Measurements from ENCODE around the gene RFLNA.

RFLNA gene

DNA sequence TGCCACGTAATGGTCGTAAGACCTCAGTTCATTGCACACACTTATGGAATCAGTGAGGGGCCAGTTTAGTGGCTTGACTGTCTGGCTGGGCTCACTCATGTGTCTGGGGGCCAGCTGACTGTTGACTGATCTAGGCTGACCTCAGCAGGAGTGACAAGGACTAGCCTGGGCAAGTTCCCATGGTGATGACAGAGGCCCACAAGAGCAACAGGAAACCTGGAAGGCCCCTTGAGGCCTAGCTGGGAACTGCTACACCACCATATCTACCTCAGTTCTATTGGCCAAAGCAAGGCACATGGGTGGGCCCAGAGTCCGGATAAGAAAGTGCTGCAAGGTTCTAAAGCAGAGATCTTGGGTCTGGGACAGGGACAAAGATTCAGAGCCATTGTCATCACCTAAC lies 21.3 kb upstream of the RFLNA start:
- TF ChIP-seq, protein P1, sequence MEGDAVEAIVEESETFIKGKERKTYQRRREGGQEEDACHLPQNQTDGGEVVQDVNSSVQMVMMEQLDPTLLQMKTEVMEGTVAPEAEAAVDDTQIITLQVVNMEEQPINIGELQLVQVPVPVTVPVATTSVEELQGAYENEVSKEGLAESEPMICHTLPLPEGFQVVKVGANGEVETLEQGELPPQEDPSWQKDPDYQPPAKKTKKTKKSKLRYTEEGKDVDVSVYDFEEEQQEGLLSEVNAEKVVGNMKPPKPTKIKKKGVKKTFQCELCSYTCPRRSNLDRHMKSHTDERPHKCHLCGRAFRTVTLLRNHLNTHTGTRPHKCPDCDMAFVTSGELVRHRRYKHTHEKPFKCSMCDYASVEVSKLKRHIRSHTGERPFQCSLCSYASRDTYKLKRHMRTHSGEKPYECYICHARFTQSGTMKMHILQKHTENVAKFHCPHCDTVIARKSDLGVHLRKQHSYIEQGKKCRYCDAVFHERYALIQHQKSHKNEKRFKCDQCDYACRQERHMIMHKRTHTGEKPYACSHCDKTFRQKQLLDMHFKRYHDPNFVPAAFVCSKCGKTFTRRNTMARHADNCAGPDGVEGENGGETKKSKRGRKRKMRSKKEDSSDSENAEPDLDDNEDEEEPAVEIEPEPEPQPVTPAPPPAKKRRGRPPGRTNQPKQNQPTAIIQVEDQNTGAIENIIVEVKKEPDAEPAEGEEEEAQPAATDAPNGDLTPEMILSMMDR (IDR thresholded peaks at IDR 0.05; ENCODE audit: control insufficient read depth, insufficient read depth, low read depth, low read length, missing control alignments) = peak; percentile 27
- H3K4me3 ChIP-seq (ENCODE audit: control insufficient read depth, low read depth, low read length) = no peak overlapping the region
- no peak for DNase-seq (ENCODE audit: low read depth)

- no peak for DNase-seq (ENCODE audit: low read depth)
- TF ChIP-seq, protein P1 (IDR thresholded peaks at IDR 0.05; ENCODE audit: control insufficient read depth, insufficient read depth, low read depth, low read length, missing control alignments) = no peak
- no peak overlapping the region for H3K4me3 ChIP-seq (ENCODE audit: control insufficient read depth, low read depth, low read length)
Observed at GRCh38 chr12:124276337-124276736, 18.6 kb upstream of the RFLNA start.

GRCh38 chr12:124277394-124278241 lies 17.3 kb upstream of the RFLNA start:
- DNase-seq (ENCODE audit: low read depth) = no peak
- TF ChIP-seq, protein P1 (IDR thresholded peaks at IDR 0.05; ENCODE audit: control insufficient read depth, insufficient read depth, low read depth, low read length, missing control alignments) = no peak
- H3K4me3 ChIP-seq (ENCODE audit: control insufficient read depth, low read depth, low read length) = no peak overlapping the region

GRCh38 chr12:124278389-124279101 lies 16.3 kb upstream of the RFLNA start:
- TF ChIP-seq, protein P1 (IDR thresholded peaks at IDR 0.05; ENCODE audit: control insufficient read depth, insufficient read depth, low read depth, low read length, missing control alignments) = no peak
- DNase-seq (ENCODE audit: low read depth) = no peak
- H3K4me3 ChIP-seq (ENCODE audit: control insufficient read depth, low read depth, low read length) = no peak overlapping the region

GRCh38 chr12:124279315-124279714 lies 15.6 kb upstream of the RFLNA start:
- H3K4me3 ChIP-seq (ENCODE audit: control insufficient read depth, low read depth, low read length) = no peak overlapping the region
- TF ChIP-seq, protein P1 (IDR thresholded peaks at IDR 0.05; ENCODE audit: control insufficient read depth, insufficient read depth, low read depth, low read length, missing control alignments) = no peak

DNA sequence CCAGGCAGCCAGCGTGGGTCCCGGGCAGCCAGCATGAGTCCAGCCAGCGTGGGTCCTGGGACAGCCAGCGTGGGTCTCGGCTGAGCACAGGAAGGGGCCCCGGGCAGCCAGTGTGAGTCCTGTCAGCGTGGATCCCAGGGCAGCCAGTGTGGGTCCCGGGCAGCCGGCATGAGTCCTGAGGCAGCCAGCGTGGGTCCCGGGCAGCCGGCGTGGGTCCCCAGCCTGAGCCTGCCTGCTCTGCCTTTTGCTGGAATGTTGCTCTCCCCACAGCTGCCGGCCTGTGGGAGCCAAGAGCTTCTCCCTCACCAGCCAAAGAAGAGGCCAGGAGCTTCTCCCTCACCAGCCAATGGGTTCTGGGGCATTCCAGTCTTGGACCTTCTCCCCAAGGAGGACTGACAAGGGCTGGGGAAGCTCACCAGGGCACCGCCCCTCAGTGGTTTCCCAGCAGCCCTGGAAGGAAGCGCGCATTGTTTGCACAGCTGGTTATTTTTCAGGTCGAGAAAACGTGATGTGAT lies 15.0 kb upstream of the RFLNA start:
- TF ChIP-seq, protein P1 (IDR thresholded peaks at IDR 0.05; ENCODE audit: control insufficient read depth, insufficient read depth, low read depth, low read length, missing control alignments) = no peak
- no peak overlapping the region for H3K4me3 ChIP-seq (ENCODE audit: control insufficient read depth, low read depth, low read length)
- DNase-seq (ENCODE audit: low read depth) = no peak

More at GRCh38 chr12:124279315-124279714, 15.6 kb upstream of the RFLNA start:
- DNase-seq (ENCODE audit: low read depth) = no peak

All from AG09309 (cell line).